Fibroblast of lung (primary cell): ENCODE measurements around the gene CD6. TPM values are rescaled to one million over a fixed set of nuclear protein-coding genes. Genes with fewer than 3 reads are reported as not detected.

Experiments
- DNase-seq, 2 donors: peaks; one replicate each; pipeline versions ENCODE4 v3.0.0 to v3.0.0-alpha.2; 2010; ENCODE audit warnings: low read depth in 2 of 2
- H2AFZ ChIP-seq: 2 replicates; pipeline ENCODE4 v1.5.1; 2012; ENCODE audit warnings: low read length, control low read depth, inconsistent platforms
- H3K27ac ChIP-seq: 2 replicates; pipeline ENCODE4 v1.5.1; 2011; ENCODE audit warnings: low read length, control low read depth; ENCODE audit not compliant: insufficient read depth
- H3K27me3 ChIP-seq: 2 replicates; pipeline ENCODE4 v1.5.1; 2011; ENCODE audit warnings: mild to moderate bottlenecking, low read length; ENCODE audit not compliant: control insufficient read depth, insufficient read depth
- H3K36me3 ChIP-seq: 2 replicates; pipeline ENCODE4 v1.5.1; 2011; ENCODE audit warnings: low read length; ENCODE audit not compliant: control insufficient read depth, insufficient read depth
- H3K4me1 ChIP-seq: 2 replicates; pipeline ENCODE4 v1.5.1; 2011; ENCODE audit warnings: low read length; ENCODE audit not compliant: control insufficient read depth, insufficient read depth; ENCODE audit errors: extremely low read depth
- H3K4me2 ChIP-seq: 2 replicates; pipeline ENCODE4 v1.5.1; 2011; ENCODE audit warnings: low read length, control low read depth; ENCODE audit not compliant: insufficient read depth; ENCODE audit errors: extremely low read depth
- H3K4me3 ChIP-seq, 4 experiments: fragments of 200-600 bp in 1 of 4; sonication (generic) in 1 of 4; replicated peaks in 1 of 4; 2 replicates each; pipeline ENCODE4 v1.5.1; 2011 to 2016; ENCODE audit warnings: low read length in 4 of 4, low read depth in 3 of 4, mild to moderate bottlenecking in 3 of 4, control low read depth in 2 of 4, inconsistent platforms in 1 of 4, mixed read lengths in 1 of 4; ENCODE audit not compliant: insufficient read depth in 1 of 4; ENCODE audit errors: control extremely low read depth in 1 of 4
- H3K79me2 ChIP-seq: 2 replicates; pipeline ENCODE4 v1.5.1; 2012; ENCODE audit warnings: mild to moderate bottlenecking, low read length, inconsistent platforms; ENCODE audit not compliant: control insufficient read depth, insufficient read depth
- H3K9ac ChIP-seq: 2 replicates; pipeline ENCODE4 v1.5.1; 2011; ENCODE audit warnings: mild to moderate bottlenecking, low read length, control low read depth; ENCODE audit not compliant: insufficient read depth
- H3K9me3 ChIP-seq: 2 replicates; pipeline ENCODE4 v1.5.1; 2012; ENCODE audit warnings: low read depth, low read length; ENCODE audit not compliant: control insufficient read depth, insufficient read depth
- H4K20me1 ChIP-seq: 2 replicates; pipeline ENCODE4 v1.5.1; 2011; ENCODE audit warnings: low read length; ENCODE audit not compliant: control insufficient read depth, insufficient read depth; ENCODE audit errors: extremely low read depth
- EZH2 ChIP-seq: IDR thresholded peaks from 2 replicates; pipeline ENCODE4 v1.5.1; 2012; ENCODE audit warnings: low read length, control low read depth, mild to moderate bottlenecking; ENCODE audit errors: missing control alignments
- polyA plus RNA-seq, 2 donors: library from polyadenylated mRNA; depleted of rRNA in 1 of 2; stranded (reverse) in 1 of 2; unstranded in 1 of 2; fragments of >200 nt; gene quantifications; 2 replicates each; pipeline ENCODE4 v1.2.1, GENCODE V29; 2011 to 2012; ENCODE audit warnings: missing spikeins in 1 of 2
- total RNA-seq: library from RNA; depleted of rRNA; stranded (reverse); fragments of >200 nt; gene quantifications from 2 replicates; pipeline ENCODE4 v1.2.1, GENCODE V29; 2014
- TF ChIP-seq, protein P1 (sequence below), 2 donors: IDR thresholded peaks in 1 of 2; conservative IDR thresholded peaks in 1 of 2; 1 replicate in 1 of 2; 2 replicates in 1 of 2; pipeline ENCODE4 v1.5.1; 2011 to 2012; ENCODE audit warnings: low read length in 2 of 2, control low read depth in 1 of 2, inconsistent platforms in 1 of 2, low read depth in 1 of 2, mild to moderate bottlenecking in 1 of 2

Gene CD6
- total and polyA plus RNA-seq, 2 donors (not counting 1 experiment from before 2014, with no cell fraction given): not detected

GRCh38 chr11:60957188-60957587 lies 14.3 kb upstream of the CD6 start:
- Histone ChIP-seq H3K79me2 (no peaks in the 10 kb centered on the region), H4K20me1 (no peaks in the 10 kb centered on the region), H3K4me2 (no peak overlapping the region), H3K36me3 (no peaks in the 10 kb centered on the region), H3K4me1 (no peaks in the 10 kb centered on the region), H3K9me3 (no peaks in the 10 kb centered on the region), H3K9ac (no peak overlapping the region), H3K4me3 (no peak overlapping the region), H2AFZ (no peak overlapping the region), H3K27ac (no peak overlapping the region), H3K27me3 (peaks cover 3% of the 10 kb centered on the region)
- no peak for TF ChIP-seq EZH2
- TF ChIP-seq, protein P1, sequence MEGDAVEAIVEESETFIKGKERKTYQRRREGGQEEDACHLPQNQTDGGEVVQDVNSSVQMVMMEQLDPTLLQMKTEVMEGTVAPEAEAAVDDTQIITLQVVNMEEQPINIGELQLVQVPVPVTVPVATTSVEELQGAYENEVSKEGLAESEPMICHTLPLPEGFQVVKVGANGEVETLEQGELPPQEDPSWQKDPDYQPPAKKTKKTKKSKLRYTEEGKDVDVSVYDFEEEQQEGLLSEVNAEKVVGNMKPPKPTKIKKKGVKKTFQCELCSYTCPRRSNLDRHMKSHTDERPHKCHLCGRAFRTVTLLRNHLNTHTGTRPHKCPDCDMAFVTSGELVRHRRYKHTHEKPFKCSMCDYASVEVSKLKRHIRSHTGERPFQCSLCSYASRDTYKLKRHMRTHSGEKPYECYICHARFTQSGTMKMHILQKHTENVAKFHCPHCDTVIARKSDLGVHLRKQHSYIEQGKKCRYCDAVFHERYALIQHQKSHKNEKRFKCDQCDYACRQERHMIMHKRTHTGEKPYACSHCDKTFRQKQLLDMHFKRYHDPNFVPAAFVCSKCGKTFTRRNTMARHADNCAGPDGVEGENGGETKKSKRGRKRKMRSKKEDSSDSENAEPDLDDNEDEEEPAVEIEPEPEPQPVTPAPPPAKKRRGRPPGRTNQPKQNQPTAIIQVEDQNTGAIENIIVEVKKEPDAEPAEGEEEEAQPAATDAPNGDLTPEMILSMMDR (conservative IDR thresholded peaks at IDR 0.05 in 1 of 2, IDR thresholded peaks at IDR 0.05 in 1 of 2; ENCODE audit: low read depth in 1 of 2, low read length in 2 of 2): no peak
- DNase-seq: peak; percentile 30 to 32

GRCh38 chr11:60959431-60959830 lies 12.0 kb upstream of the CD6 start:
- Histone ChIP-seq H2AFZ (no peak overlapping the region), H3K27me3 (peaks cover 3% of the 10 kb centered on the region), H3K27ac (no peak overlapping the region), H3K9ac (no peak overlapping the region), H3K79me2 (no peaks in the 10 kb centered on the region), H3K36me3 (no peaks in the 10 kb centered on the region), H3K4me3 (no peak overlapping the region), H4K20me1 (no peaks in the 10 kb centered on the region), H3K4me2 (no peak overlapping the region), H3K4me1 (no peaks in the 10 kb centered on the region), H3K9me3 (no peaks in the 10 kb centered on the region)
- TF ChIP-seq, protein P1 (conservative IDR thresholded peaks at IDR 0.05 in 1 of 2, IDR thresholded peaks at IDR 0.05 in 1 of 2; ENCODE audit: low read depth in 1 of 2, low read length in 2 of 2): no peak
- no peak for TF ChIP-seq EZH2
- no peak for DNase-seq

- no peak overlapping the region for H2AFZ ChIP-seq
- H3K4me1 ChIP-seq: no peaks in the 10 kb centered on the region
- no peak for DNase-seq
- H3K4me3 ChIP-seq: no peak overlapping the region
- H3K79me2 ChIP-seq: no peaks in the 10 kb centered on the region
- H3K36me3 ChIP-seq: no peaks in the 10 kb centered on the region
- peaks cover 3% of the 10 kb centered on the region for H3K27me3 ChIP-seq
- TF ChIP-seq, protein P1 (conservative IDR thresholded peaks at IDR 0.05 in 1 of 2, IDR thresholded peaks at IDR 0.05 in 1 of 2; ENCODE audit: low read depth in 1 of 2, low read length in 2 of 2): no peak
- TF ChIP-seq EZH2: no peak
- H3K27ac ChIP-seq: no peak overlapping the region
- H3K4me2 ChIP-seq: no peak overlapping the region
- H4K20me1 ChIP-seq: no peaks in the 10 kb centered on the region
- H3K9me3 ChIP-seq: no peaks in the 10 kb centered on the region
- no peak overlapping the region for H3K9ac ChIP-seq
Observed at GRCh38 chr11:60960405-60960804, 11.1 kb upstream of the CD6 start.
